Measurements from ENCODE around the gene KATNA1.

DNA sequence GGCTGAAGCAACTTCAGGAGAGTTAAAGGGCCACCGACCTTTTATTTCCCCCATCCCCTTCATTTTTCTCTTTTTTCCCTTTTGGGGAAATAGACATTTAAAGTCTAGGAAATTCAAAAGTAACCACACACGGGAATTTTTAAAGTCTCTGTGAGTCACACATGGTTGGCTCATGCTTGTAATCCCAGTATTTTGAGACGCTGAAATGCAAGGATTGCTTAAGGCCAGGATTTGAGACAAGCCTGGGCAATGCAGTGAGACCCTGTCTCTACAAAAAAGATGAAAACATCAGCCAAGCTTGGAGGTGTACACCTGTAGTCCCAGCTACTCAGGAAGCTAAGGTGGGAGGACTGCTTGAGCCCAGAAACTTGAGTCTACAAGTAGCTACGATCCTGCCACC, 34.2 kb downstream of the KATNA1 start:
- no peak for TF ChIP-seq CTCF (IDR thresholded peaks at IDR 0.05; ENCODE audit: low read depth, low read length, poor library complexity, severe bottlenecking)
- no peak for TF ChIP-seq EZH2phosphoT487 (IDR thresholded peaks at IDR 0.05; ENCODE audit: borderline replicate concordance, low read length)
